ENCODE data around the gene CLASP1. TPM values are rescaled to one million over a fixed set of nuclear protein-coding genes. Genes with fewer than 3 reads are reported as not detected.

CLASP1 gene
- total RNA-seq, 2 donors from 2014 or later = 87.0 to 88.3 TPM

- peaks cover 17% of the 10 kb centered on the region for H3K36me3 Mint-ChIP-seq (ENCODE audit: low read depth)
- H3K4me1 Mint-ChIP-seq = peaks cover 28% of the 10 kb centered on the region
- no peak overlapping the region for H3K27ac Mint-ChIP-seq
- 91 to 93% methylated on average over 2 to 4 of the region's 4 CpGs for WGBS, 2 experiments (ENCODE audit: insufficient coverage in 1 of 2, insufficient read length in 1 of 2)
- no peaks in the 10 kb centered on the region for H3K36me3 ChIP-seq (ENCODE audit: control insufficient read depth, insufficient read depth, low read length)
- peaks cover 15% of the 10 kb centered on the region for H3K9me3 Mint-ChIP-seq
- peaks cover 15% of the 10 kb centered on the region for H3K9me3 ChIP-seq (ENCODE audit: control insufficient read depth, low read length)
- no peak for DNase-seq
- H3K27me3 Mint-ChIP-seq (ENCODE audit: insufficient read depth) = no peaks in the 10 kb centered on the region
- TF ChIP-seq, protein P1, sequence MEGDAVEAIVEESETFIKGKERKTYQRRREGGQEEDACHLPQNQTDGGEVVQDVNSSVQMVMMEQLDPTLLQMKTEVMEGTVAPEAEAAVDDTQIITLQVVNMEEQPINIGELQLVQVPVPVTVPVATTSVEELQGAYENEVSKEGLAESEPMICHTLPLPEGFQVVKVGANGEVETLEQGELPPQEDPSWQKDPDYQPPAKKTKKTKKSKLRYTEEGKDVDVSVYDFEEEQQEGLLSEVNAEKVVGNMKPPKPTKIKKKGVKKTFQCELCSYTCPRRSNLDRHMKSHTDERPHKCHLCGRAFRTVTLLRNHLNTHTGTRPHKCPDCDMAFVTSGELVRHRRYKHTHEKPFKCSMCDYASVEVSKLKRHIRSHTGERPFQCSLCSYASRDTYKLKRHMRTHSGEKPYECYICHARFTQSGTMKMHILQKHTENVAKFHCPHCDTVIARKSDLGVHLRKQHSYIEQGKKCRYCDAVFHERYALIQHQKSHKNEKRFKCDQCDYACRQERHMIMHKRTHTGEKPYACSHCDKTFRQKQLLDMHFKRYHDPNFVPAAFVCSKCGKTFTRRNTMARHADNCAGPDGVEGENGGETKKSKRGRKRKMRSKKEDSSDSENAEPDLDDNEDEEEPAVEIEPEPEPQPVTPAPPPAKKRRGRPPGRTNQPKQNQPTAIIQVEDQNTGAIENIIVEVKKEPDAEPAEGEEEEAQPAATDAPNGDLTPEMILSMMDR (conservative IDR thresholded peaks at IDR 0.05) = no peak
- H3K27ac ChIP-seq (ENCODE audit: low read depth, low read length) = no peak overlapping the region
- H3K9ac ChIP-seq (ENCODE audit: extremely low read depth, low read length, poor library complexity, severe bottlenecking) = no peak overlapping the region
- no peak overlapping the region for H3K4me3 Mint-ChIP-seq
- H3K4me1 ChIP-seq (ENCODE audit: control insufficient read depth, insufficient read depth, low read length) = peaks cover 4% of the 10 kb centered on the region
- no peaks in the 10 kb centered on the region for H3K27me3 ChIP-seq (ENCODE audit: control insufficient read depth, insufficient read depth, low read length, poor library complexity, severe bottlenecking)
- no peak overlapping the region for H3K4me3 ChIP-seq (ENCODE audit: low read length)
These were observed 86.7 kb downstream of the CLASP1 start for GRCh38 chr2:121562269-121563176.

DNA sequence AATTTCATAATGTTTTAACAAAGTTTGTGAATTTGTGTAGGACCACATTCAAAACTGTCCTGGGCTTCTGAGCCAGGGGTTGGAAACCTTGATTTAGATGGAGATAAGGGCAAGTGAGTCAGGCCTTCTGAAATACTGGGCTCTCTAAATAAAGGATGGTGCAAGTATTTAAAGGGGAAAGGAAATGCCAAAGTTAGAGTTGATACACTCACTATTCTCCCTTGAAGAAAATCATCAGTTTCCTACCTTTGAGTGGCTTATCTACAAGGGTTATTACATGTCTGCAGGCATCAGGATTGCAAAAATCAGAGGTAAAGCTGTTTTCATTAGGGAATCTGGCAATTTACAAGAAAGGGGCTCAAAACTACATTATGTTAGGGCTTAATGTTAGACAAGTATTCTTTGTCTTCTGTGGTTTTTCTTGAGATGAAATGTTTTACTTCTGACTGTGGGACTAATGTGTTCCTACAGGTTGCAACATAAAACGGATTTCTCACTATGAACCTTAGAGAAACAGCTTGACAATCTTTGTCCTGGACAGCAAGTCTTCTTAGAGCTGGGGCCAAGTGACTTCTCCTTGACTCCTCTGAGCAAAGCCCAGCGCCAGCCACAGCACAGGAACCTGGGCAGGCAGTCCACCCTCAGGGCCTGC, 87.5 kb downstream of the CLASP1 start:
- no peaks in the 10 kb centered on the region for H3K36me3 ChIP-seq (ENCODE audit: control insufficient read depth, insufficient read depth, low read length)
- peaks cover 15% of the 10 kb centered on the region for H3K9me3 ChIP-seq (ENCODE audit: control insufficient read depth, low read length)
- 86 to 100% methylated on average over 1 to 2 of the region's 2 CpGs for WGBS, 2 experiments (ENCODE audit: insufficient coverage in 1 of 2, insufficient read length in 1 of 2)
- no peak overlapping the region for H3K4me3 Mint-ChIP-seq
- H3K4me1 ChIP-seq (ENCODE audit: control insufficient read depth, insufficient read depth, low read length) = no peaks in the 10 kb centered on the region
- no peaks in the 10 kb centered on the region for H3K27me3 ChIP-seq (ENCODE audit: control insufficient read depth, insufficient read depth, low read length, poor library complexity, severe bottlenecking)
- no peak overlapping the region for H3K27ac Mint-ChIP-seq
- no peak for DNase-seq
- TF ChIP-seq, protein P1 (conservative IDR thresholded peaks at IDR 0.05) = no peak
- H3K4me3 ChIP-seq (ENCODE audit: low read length) = no peak overlapping the region
- no peak overlapping the region for H3K9ac ChIP-seq (ENCODE audit: extremely low read depth, low read length, poor library complexity, severe bottlenecking)
- H3K27ac ChIP-seq (ENCODE audit: low read depth, low read length) = no peak overlapping the region
- no peaks in the 10 kb centered on the region for H3K27me3 Mint-ChIP-seq (ENCODE audit: insufficient read depth)
- H3K36me3 Mint-ChIP-seq (ENCODE audit: low read depth) = peaks cover 17% of the 10 kb centered on the region
- H3K4me1 Mint-ChIP-seq = peaks cover 24% of the 10 kb centered on the region
- peaks cover 15% of the 10 kb centered on the region for H3K9me3 Mint-ChIP-seq

- TF ChIP-seq, protein P1 (conservative IDR thresholded peaks at IDR 0.05) = no peak
- H3K27me3 Mint-ChIP-seq (ENCODE audit: insufficient read depth) = no peaks in the 10 kb centered on the region
- Histone ChIP-seq H3K9me3 (ENCODE audit: control insufficient read depth, low read length) (peaks cover 1% of the 10 kb centered on the region), H3K9ac (ENCODE audit: extremely low read depth, low read length, poor library complexity, severe bottlenecking) (no peak overlapping the region), H3K27me3 (ENCODE audit: control insufficient read depth, insufficient read depth, low read length, poor library complexity, severe bottlenecking) (no peaks in the 10 kb centered on the region), H3K4me1 (ENCODE audit: control insufficient read depth, insufficient read depth, low read length) (no peaks in the 10 kb centered on the region), H3K27ac (ENCODE audit: low read depth, low read length) (no peak overlapping the region), H3K36me3 (ENCODE audit: control insufficient read depth, insufficient read depth, low read length) (no peaks in the 10 kb centered on the region), H3K4me3 (ENCODE audit: low read length) (no peak overlapping the region)
- H3K27ac Mint-ChIP-seq = no peak overlapping the region
- peaks cover 26% of the 10 kb centered on the region for H3K4me1 Mint-ChIP-seq
- H3K4me3 Mint-ChIP-seq = no peak overlapping the region
- H3K36me3 Mint-ChIP-seq (ENCODE audit: low read depth) = peaks cover 3% of the 10 kb centered on the region
- 89 to 94% methylated on average over 3 to 7 of the region's 7 CpGs for WGBS, 2 experiments (ENCODE audit: insufficient coverage in 1 of 2, insufficient read length in 1 of 2)
- no peak for DNase-seq
- peaks cover 3% of the 10 kb centered on the region for H3K9me3 Mint-ChIP-seq
These were observed 90.9 kb downstream of the CLASP1 start for GRCh38 chr2:121558329-121558728.
